ENCODE data around the gene RNF38. TPM values are rescaled to one million over a fixed set of nuclear protein-coding genes. Genes with fewer than 3 reads are reported as not detected.
A peak's percentile ranks its signal among the peaks of the same experiment; 100 is the strongest.

Gene RNF38
- total RNA-seq, 1 donor from 2014 or later = 27.6 TPM

DNA sequence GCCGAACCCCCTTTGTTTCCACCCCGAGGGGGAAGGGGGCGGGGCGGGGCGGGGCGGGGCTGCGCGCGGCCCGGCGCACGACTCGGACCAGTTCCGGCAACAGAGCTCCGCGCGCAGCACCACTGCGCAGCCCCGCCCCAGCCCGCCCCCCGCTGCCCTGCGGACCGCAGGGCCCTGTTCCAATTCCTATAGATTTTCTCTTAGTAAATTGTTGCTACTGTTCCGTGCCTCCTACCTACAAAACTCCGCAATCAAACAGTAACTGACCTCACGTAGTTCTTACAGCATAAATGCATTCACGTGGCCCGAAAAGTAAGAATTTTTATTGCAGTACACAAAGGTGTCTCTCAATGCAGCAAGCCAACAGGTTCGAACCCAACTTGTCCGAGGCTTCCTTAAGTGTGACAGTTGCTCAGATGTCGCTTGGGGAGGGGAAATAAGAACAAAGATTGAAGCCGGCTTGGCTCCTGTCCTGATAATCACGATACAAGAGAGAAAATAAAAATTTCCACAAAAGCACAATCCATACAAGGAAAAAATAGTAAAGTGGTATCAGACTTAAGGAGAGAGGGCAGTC lies 1.2 kb upstream of the RNF38 start:
- TF ChIP-seq, protein P1, sequence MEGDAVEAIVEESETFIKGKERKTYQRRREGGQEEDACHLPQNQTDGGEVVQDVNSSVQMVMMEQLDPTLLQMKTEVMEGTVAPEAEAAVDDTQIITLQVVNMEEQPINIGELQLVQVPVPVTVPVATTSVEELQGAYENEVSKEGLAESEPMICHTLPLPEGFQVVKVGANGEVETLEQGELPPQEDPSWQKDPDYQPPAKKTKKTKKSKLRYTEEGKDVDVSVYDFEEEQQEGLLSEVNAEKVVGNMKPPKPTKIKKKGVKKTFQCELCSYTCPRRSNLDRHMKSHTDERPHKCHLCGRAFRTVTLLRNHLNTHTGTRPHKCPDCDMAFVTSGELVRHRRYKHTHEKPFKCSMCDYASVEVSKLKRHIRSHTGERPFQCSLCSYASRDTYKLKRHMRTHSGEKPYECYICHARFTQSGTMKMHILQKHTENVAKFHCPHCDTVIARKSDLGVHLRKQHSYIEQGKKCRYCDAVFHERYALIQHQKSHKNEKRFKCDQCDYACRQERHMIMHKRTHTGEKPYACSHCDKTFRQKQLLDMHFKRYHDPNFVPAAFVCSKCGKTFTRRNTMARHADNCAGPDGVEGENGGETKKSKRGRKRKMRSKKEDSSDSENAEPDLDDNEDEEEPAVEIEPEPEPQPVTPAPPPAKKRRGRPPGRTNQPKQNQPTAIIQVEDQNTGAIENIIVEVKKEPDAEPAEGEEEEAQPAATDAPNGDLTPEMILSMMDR (IDR thresholded peaks at IDR 0.05; ENCODE audit: insufficient read depth, low read length, poor library complexity, severe bottlenecking) = no peak
- Histone ChIP-seq H3K27me3 (ENCODE audit: control insufficient read depth, insufficient read depth, low read length) (no peaks in the 10 kb centered on the region), H3K36me3 (ENCODE audit: control insufficient read depth, insufficient read depth, low read length) (no peaks in the 10 kb centered on the region), H3K4me3 (ENCODE audit: low read depth, low read length) (peak overlapping the region; percentile 89)
- DNase-seq (ENCODE audit: low read depth) = no peak

DNA sequence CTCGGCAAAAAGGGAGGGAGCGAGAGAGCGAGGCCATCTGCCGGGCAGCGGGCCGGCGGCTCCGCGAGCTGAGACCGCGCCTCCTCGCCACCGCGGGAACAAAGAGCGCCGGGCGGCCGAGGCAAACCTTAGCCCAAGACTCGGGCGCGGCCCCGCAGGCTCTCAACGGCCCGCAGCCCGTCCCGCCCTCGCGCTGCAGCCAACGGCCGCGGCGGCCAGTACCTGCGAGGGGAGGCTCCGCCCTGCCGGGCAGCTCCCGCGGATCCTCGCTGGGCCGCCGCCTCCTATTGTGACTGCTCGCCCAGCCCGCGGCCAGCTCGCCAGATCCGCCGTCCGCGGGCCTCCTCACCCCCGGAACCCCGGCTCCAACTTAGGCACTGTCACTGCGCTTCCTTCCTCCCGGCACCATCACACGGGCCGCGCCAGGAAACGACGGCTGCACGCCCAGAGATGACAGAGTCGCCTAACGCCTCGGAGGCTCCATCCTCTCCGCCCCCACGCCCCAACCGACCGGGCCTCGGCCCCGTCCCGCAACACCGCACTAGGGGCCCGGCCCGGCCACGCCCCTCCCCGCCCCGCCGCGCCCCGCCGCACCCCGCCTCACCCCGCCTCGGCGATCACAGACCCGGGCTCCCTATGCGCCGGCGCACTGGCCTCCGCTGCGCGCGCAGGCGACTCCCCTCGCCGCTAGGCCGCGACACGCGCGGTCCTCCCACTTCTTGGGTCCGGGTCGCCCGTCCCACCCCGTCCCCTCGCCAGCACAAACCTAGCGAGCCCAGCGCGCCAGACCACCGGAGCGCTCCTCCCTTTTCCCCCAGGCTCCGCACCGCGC lies 479 bp upstream of the RNF38 start:
- Histone ChIP-seq H3K36me3 (ENCODE audit: control insufficient read depth, insufficient read depth, low read length) (no peaks in the 10 kb centered on the region), H3K4me3 (ENCODE audit: low read depth, low read length) (peak overlapping the region; percentile 89), H3K27me3 (ENCODE audit: control insufficient read depth, insufficient read depth, low read length) (no peaks in the 10 kb centered on the region)
- DNase-seq (ENCODE audit: low read depth) = no peak
- TF ChIP-seq, protein P1 (IDR thresholded peaks at IDR 0.05; ENCODE audit: insufficient read depth, low read length, poor library complexity, severe bottlenecking) = no peak

DNA sequence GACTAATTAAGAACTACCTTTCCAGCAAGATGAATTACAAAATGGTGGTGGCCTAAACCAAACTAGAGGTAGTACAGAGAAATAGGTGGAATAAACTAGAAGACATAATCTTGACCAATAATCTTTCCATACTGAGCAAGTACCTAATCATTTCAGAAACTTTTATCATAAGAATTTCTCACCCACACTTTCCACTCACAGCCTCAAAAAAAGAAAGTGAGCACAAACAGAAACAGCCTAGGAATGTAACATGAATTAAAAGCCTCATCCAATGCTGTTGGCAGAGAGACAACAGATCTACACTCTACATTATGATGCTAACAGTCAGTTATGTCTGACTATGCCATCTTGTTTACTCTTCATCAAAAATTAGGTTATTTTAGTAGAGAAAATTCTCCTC lies 1.3 kb downstream of the RNF38 start:
- Histone ChIP-seq H3K4me3 (ENCODE audit: low read depth, low read length) (peak overlapping the region; percentile 19), H3K27me3 (ENCODE audit: control insufficient read depth, insufficient read depth, low read length) (no peaks in the 10 kb centered on the region), H3K36me3 (ENCODE audit: control insufficient read depth, insufficient read depth, low read length) (no peaks in the 10 kb centered on the region)
- DNase-seq (ENCODE audit: low read depth) = no peak
- TF ChIP-seq, protein P1 (IDR thresholded peaks at IDR 0.05; ENCODE audit: insufficient read depth, low read length, poor library complexity, severe bottlenecking) = no peak

DNA sequence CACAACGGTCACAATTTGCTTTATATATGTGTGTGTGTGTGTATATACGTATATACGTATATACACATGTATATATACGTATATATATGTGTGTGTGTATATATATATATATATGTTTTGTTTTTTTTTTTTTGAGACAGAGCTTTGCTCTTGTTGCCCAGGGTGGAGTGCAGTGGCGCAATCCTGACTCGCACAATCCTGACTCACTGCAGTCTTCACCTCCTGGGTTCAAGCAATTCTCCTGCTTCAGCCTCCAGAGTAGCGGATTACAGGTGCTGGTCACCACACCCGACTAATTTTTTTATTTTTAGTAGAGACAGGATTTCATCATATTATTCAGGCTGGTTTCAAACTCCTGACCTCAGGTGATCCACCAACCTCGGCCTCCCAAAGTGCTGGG lies 3.1 kb downstream of the RNF38 start:
- no peak for DNase-seq (ENCODE audit: low read depth)
- Histone ChIP-seq H3K4me3 (ENCODE audit: low read depth, low read length) (no peak overlapping the region), H3K36me3 (ENCODE audit: control insufficient read depth, insufficient read depth, low read length) (no peaks in the 10 kb centered on the region), H3K27me3 (ENCODE audit: control insufficient read depth, insufficient read depth, low read length) (no peaks in the 10 kb centered on the region)
- TF ChIP-seq, protein P1 (IDR thresholded peaks at IDR 0.05; ENCODE audit: insufficient read depth, low read length, poor library complexity, severe bottlenecking) = no peak

DNA sequence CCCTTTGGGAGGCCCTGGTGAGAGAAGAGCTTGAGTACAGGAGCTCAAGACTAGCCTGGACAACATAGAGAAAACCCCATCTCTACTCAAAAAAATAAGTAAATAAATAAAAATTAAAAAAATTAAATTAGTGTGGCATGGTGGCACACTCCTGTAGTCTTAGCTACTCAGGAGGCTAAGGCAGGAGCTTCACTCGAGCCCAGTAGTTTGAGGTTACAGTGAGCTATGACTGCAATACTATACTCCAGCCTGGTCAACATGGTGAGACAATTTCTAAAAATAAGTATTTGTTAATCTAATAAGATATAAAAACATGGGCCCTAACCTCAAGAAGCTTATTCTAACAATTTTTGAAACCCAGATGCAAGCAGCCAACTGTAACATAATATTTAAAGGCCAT lies 7.6 kb downstream of the RNF38 start:
- Histone ChIP-seq H3K4me3 (ENCODE audit: low read depth, low read length) (no peak overlapping the region), H3K27me3 (ENCODE audit: control insufficient read depth, insufficient read depth, low read length) (no peaks in the 10 kb centered on the region), H3K36me3 (ENCODE audit: control insufficient read depth, insufficient read depth, low read length) (no peaks in the 10 kb centered on the region)
- no peak for DNase-seq (ENCODE audit: low read depth)
- TF ChIP-seq, protein P1 (IDR thresholded peaks at IDR 0.05; ENCODE audit: insufficient read depth, low read length, poor library complexity, severe bottlenecking) = no peak

Data from kidney epithelial cell (primary cell).